GM18505 (cell line): Measurements from ENCODE around the gene TDRD12.
A peak's percentile ranks its signal among the peaks of the same experiment; 100 is the strongest.

Experiments used
- ATAC-seq: cut with Tn5 transposase; IDR thresholded peaks from one replicate; pipeline ENCODE4 v1.9.1; 2021; ENCODE audit not compliant: unreplicated experiment
- POLR2A ChIP-seq: IDR thresholded peaks from 4 replicates; pipeline ENCODE4 v1.6.1; 2011; ENCODE audit warnings: borderline replicate concordance; ENCODE audit not compliant: insufficient read depth, insufficient read length; ENCODE audit errors: extremely low read depth

TDRD12 gene

GRCh38 chr19:32719611-32720059 is at the start of gene TDRD12:
Gene TDRD12, plus strand, starts transcription at chr19:32719767. Its CDS starts 306 bp downstream, at chr19:32720073.
- TF ChIP-seq POLR2A: no peak
- ATAC-seq: no peak

GRCh38 chr19:32671883-32672593 is 47.5 kb upstream of the TDRD12 start:
- no peak for ATAC-seq
- TF ChIP-seq POLR2A: no peak

GRCh38 chr19:32672841-32673240 is 46.7 kb upstream of the TDRD12 start:
- ATAC-seq: no peak
- TF ChIP-seq POLR2A: no peak

GRCh38 chr19:32673573-32673972 is 46.0 kb upstream of the TDRD12 start:
- no peak for ATAC-seq

GRCh38 chr19:32674153-32674930 is 45.2 kb upstream of the TDRD12 start:
- ATAC-seq: no peak
- no peak for TF ChIP-seq POLR2A

More at GRCh38 chr19:32673573-32673972, 46.0 kb upstream of the TDRD12 start:
- no peak for TF ChIP-seq POLR2A

- TF ChIP-seq POLR2A: peak; percentile 72
- ATAC-seq: peak; percentile 94
These were observed 44.4 kb upstream of the TDRD12 start, which contains the start of gene ANKRD27 for GRCh38 chr19:32674931-32675719. Gene ANKRD27, minus strand, starts transcription at chr19:32675180. Its CDS starts 16,165 bp downstream, at chr19:32659015.

- no peak for ATAC-seq
- TF ChIP-seq POLR2A: no peak
These were observed 43.8 kb upstream of the TDRD12 start, which contains the start of gene RGS9BP for GRCh38 chr19:32675720-32676185. Gene RGS9BP, plus strand, starts transcription at chr19:32675848. Its CDS starts 416 bp downstream, at chr19:32676264.

GRCh38 chr19:32676186-32676894 is 43.2 kb upstream of the TDRD12 start:
- TF ChIP-seq POLR2A: no peak
- ATAC-seq: no peak

GRCh38 chr19:32676895-32677359 is 42.6 kb upstream of the TDRD12 start:
- TF ChIP-seq POLR2A: no peak
- no peak for ATAC-seq

GRCh38 chr19:32677657-32678056 is 41.9 kb upstream of the TDRD12 start:
- ATAC-seq: no peak
- no peak for TF ChIP-seq POLR2A

GRCh38 chr19:32680986-32681385 is 38.6 kb upstream of the TDRD12 start:
- no peak for ATAC-seq
- TF ChIP-seq POLR2A: no peak

- no peak for TF ChIP-seq POLR2A
- ATAC-seq: no peak
These were observed 37.2 kb upstream of the TDRD12 start for GRCh38 chr19:32682317-32682716.

- ATAC-seq: no peak
- TF ChIP-seq POLR2A: no peak
These were observed 32.6 kb upstream of the TDRD12 start for GRCh38 chr19:32686847-32687475.

- TF ChIP-seq POLR2A: no peak
These were observed 31.9 kb upstream of the TDRD12 start for GRCh38 chr19:32687681-32688080.

More at GRCh38 chr19:32687681-32688080, 31.9 kb upstream of the TDRD12 start:
- no peak for ATAC-seq
